ENCODE measurements around the gene NPHP4. TPM values are rescaled to one million over a fixed set of nuclear protein-coding genes. Genes with fewer than 3 reads are reported as not detected.

Gene NPHP4
- polyA plus RNA-seq, 3 donors = 0.39 to 13.7 (median 1.2) TPM

- no peaks in the 10 kb centered on the region for H4K20me1 ChIP-seq (ENCODE audit: insufficient read depth, low read length)
- H3K9me3 ChIP-seq (replicated peaks in 1 of 2; ENCODE audit: control insufficient read depth in 1 of 2, insufficient read depth in 1 of 2, low read length in 2 of 2) = peaks cover 5 to 7% of the 10 kb centered on the region in 2 donors
- H3K9me3 Mint-ChIP-seq = peaks cover 0 to 9% (median 5%) of the 10 kb centered on the region in 7 donors
- no peaks in the 10 kb centered on the region for H3K27me3 ChIP-seq (ENCODE audit: control insufficient read depth in 2 of 2, insufficient read depth in 2 of 2, low read length in 2 of 2)
- peaks cover 2 to 8% of the 10 kb centered on the region in 2 donors for H3K36me3 ChIP-seq (replicated peaks in 1 of 2; ENCODE audit: control insufficient read depth in 1 of 2, insufficient read depth in 2 of 2, low read length in 2 of 2)
- no peak for DNase-seq
- TF ChIP-seq CTCF (IDR thresholded peaks at IDR 0.05) = no peak
- H2AFZ ChIP-seq (ENCODE audit: insufficient read depth, low read depth, low read length, poor library complexity, severe bottlenecking) = no peak overlapping the region
- no peaks in the 10 kb centered on the region for H3K79me2 ChIP-seq (ENCODE audit: insufficient read depth, low read length)
- no peaks in the 10 kb centered on the region for H3K4me1 Mint-ChIP-seq
- no peak overlapping the region for H3K27ac ChIP-seq (ENCODE audit: low read depth in 1 of 2, low read length in 2 of 2)
- H3K36me3 Mint-ChIP-seq = peaks cover 6 to 24% of the 10 kb centered on the region in 2 donors
- intact Hi-C loops (cut with micrococcal nuclease) = no loop called here
- no peak overlapping the region for H3K27ac Mint-ChIP-seq
- no peak overlapping the region for H3K4me2 ChIP-seq (replicated peaks; ENCODE audit: extremely low read depth, low read length, poor library complexity, severe bottlenecking)
- no peak overlapping the region for H3K4me3 Mint-ChIP-seq
- no peak overlapping the region for H3K4me3 ChIP-seq (replicated peaks in 1 of 3; ENCODE audit: low read depth in 2 of 3, low read length in 3 of 3)
- H3K9ac ChIP-seq (ENCODE audit: insufficient read depth, low read length, poor library complexity, severe bottlenecking) = no peak overlapping the region
- WGBS (ENCODE audit: insufficient coverage) = 98% methylated on average over 16 of the region's 16 CpGs
- peaks cover 0 to 5% (median 2%) of the 10 kb centered on the region in 3 donors for H3K27me3 Mint-ChIP-seq (ENCODE audit: low read depth in 3 of 3)
- no peaks in the 10 kb centered on the region for H3K4me1 ChIP-seq (ENCODE audit: control insufficient read depth in 1 of 2, insufficient read depth in 2 of 2, low read length in 2 of 2)
Observed at GRCh38 chr1:5864256-5864655, 128.0 kb downstream of the NPHP4 start.

DNA sequence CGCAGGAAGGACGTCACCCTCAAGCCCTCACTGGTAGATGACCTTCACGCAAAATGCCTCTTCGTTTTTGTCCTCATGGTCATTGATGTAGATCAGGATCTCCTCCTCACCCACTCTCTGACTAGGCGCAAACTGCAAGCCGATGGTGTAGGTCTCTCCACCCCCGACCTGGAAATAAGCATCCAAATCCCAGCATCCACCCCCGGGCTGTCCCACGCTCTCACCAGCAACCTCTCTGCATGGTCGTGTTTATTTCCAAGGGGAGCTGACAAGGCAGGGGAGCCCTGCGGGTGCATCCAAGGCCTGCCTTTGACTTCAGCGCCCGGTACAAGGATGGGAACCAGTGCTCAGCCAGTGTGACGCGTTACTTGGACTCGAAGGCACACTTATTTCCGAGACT is 129.0 kb downstream of the NPHP4 start:
- Mint-ChIP-seq H3K4me1 (no peaks in the 10 kb centered on the region), H3K36me3 (peaks cover 6 to 23% of the 10 kb centered on the region in 2 donors), H3K4me3 (no peak overlapping the region), H3K9me3 (peaks cover 0 to under 1% (median 0%) of the 10 kb centered on the region in 7 donors), H3K27ac (peak overlapping the region in 1 of 7 donors; percentile 37), H3K27me3 (ENCODE audit: low read depth in 3 of 3) (peaks cover 0 to 5% (median 5%) of the 10 kb centered on the region in 3 donors)
- Histone ChIP-seq H3K27me3 (ENCODE audit: control insufficient read depth in 2 of 2, insufficient read depth in 2 of 2, low read length in 2 of 2) (no peaks in the 10 kb centered on the region), H3K27ac (ENCODE audit: low read depth in 1 of 2, low read length in 2 of 2) (no peak overlapping the region), H3K79me2 (ENCODE audit: insufficient read depth, low read length) (no peaks in the 10 kb centered on the region), H4K20me1 (ENCODE audit: insufficient read depth, low read length) (no peaks in the 10 kb centered on the region), H3K4me1 (ENCODE audit: control insufficient read depth in 1 of 2, insufficient read depth in 2 of 2, low read length in 2 of 2) (no peaks in the 10 kb centered on the region), H3K36me3 (replicated peaks in 1 of 2; ENCODE audit: control insufficient read depth in 1 of 2, insufficient read depth in 2 of 2, low read length in 2 of 2) (peaks cover 2 to 8% of the 10 kb centered on the region in 2 donors), H2AFZ (ENCODE audit: insufficient read depth, low read depth, low read length, poor library complexity, severe bottlenecking) (no peak overlapping the region), H3K4me3 (replicated peaks in 1 of 3; ENCODE audit: low read depth in 2 of 3, low read length in 3 of 3) (no peak overlapping the region), H3K9ac (ENCODE audit: insufficient read depth, low read length, poor library complexity, severe bottlenecking) (no peak overlapping the region), H3K9me3 (replicated peaks in 1 of 2; ENCODE audit: control insufficient read depth in 1 of 2, insufficient read depth in 1 of 2, low read length in 2 of 2) (no peaks in the 10 kb centered on the region), H3K4me2 (replicated peaks; ENCODE audit: extremely low read depth, low read length, poor library complexity, severe bottlenecking) (no peak overlapping the region)
- no peak for TF ChIP-seq CTCF (IDR thresholded peaks at IDR 0.05)
- whole genome bisulfite sequencing (ENCODE audit: insufficient coverage) = 94% methylated on average over 11 of the region's 17 CpGs
- no peak for DNase-seq
- intact Hi-C loops (cut with micrococcal nuclease) = no loop called here
